Stimulated activated CD8-positive, alpha-beta memory T cell treated with anti-CD3 and anti-CD28 coated beads, Interleukin-7, amount 100 ng/mL, for 4 hours (primary cell): ENCODE measurements around the gene BMI1.
"Not testable (repeated sequence)": the region's sequence is repeated elsewhere in the genome, so short reads cannot be mapped to it uniquely, and the experiment has no call there.

Experiments used
- DNase-seq, 2 donors: peaks; one replicate each; pipeline ENCODE4 v3.0.0-alpha.2; 2020; ENCODE audit warnings: low read depth in 2 of 2

Gene BMI1

GRCh38 chr10:22339761-22340328 lies 18.9 kb downstream of the BMI1 start:
- DNase-seq, result no peak

- DNase-seq, result peak in 1 of 2 donors; percentile 46
Observed at GRCh38 chr10:22340329-22341189, 19.7 kb downstream of the BMI1 start.

- DNase-seq, result no peak
Observed at GRCh38 chr10:22341190-22341925, 20.5 kb downstream of the BMI1 start.

GRCh38 chr10:22341926-22342196 lies 21.0 kb downstream of the BMI1 start:
- DNase-seq, result no peak

GRCh38 chr10:22342421-22342820 lies 21.5 kb downstream of the BMI1 start:
- no peak for DNase-seq

- DNase-seq, result no peak
Observed at GRCh38 chr10:22343731-22344130, 22.8 kb downstream of the BMI1 start.

- DNase-seq, result no peak
Observed at GRCh38 chr10:22344249-22344648, 23.4 kb downstream of the BMI1 start.

GRCh38 chr10:22344781-22345300 lies 23.9 kb downstream of the BMI1 start:
- DNase-seq, result no peak

GRCh38 chr10:22345301-22346095 lies 24.6 kb downstream of the BMI1 start, which contains the start of gene SPAG6:
Gene SPAG6, plus strand, starts transcription at chr10:22345496. Its CDS starts 116 bp downstream, at chr10:22345612.
- peak in 1 of 2 donors; percentile 36 for DNase-seq

- DNase-seq, result no peak
Observed at GRCh38 chr10:22346096-22346661, 25.3 kb downstream of the BMI1 start.

GRCh38 chr10:22349755-22350154 lies 28.9 kb downstream of the BMI1 start:
- no peak for DNase-seq

GRCh38 chr10:22351131-22351703 lies 30.3 kb downstream of the BMI1 start:
- DNase-seq, result no peak

- DNase-seq, result no peak
Observed at GRCh38 chr10:22356324-22356873, 35.5 kb downstream of the BMI1 start.

GRCh38 chr10:22357770-22358169 lies 36.9 kb downstream of the BMI1 start:
- not testable (repeated sequence) for DNase-seq

- DNase-seq, result no peak
Observed at GRCh38 chr10:22363305-22363704, 42.4 kb downstream of the BMI1 start.

GRCh38 chr10:22364407-22365140 lies 43.7 kb downstream of the BMI1 start:
- DNase-seq, result no peak

- no peak for DNase-seq
Observed at GRCh38 chr10:22365233-22365632, 44.3 kb downstream of the BMI1 start.

GRCh38 chr10:22365644-22366434 lies 44.9 kb downstream of the BMI1 start:
- DNase-seq, result no peak

GRCh38 chr10:22366435-22366703 lies 45.5 kb downstream of the BMI1 start:
- DNase-seq, result no peak
